Stimulated activated CD8-positive, alpha-beta memory T cell treated with anti-CD3 and anti-CD28 coated beads, Interleukin-12 subunit alpha, Interleukin-12 subunit beta, amount 100 ng/mL, for 1 hour (primary cell): ENCODE measurements around the gene NAV3.

Experiments
- DNase-seq: peaks from one replicate; pipeline ENCODE4 v3.0.0-alpha.2; 2020; ENCODE audit warnings: low read depth

The NAV3 gene

GRCh38 chr12:78119351-78119918 lies 288.7 kb downstream of the NAV3 start:
- no peak for DNase-seq

GRCh38 chr12:78120306-78120705 lies 289.6 kb downstream of the NAV3 start:
- DNase-seq = no peak

GRCh38 chr12:78120866-78121560 lies 290.3 kb downstream of the NAV3 start:
- DNase-seq = no peak

DNA sequence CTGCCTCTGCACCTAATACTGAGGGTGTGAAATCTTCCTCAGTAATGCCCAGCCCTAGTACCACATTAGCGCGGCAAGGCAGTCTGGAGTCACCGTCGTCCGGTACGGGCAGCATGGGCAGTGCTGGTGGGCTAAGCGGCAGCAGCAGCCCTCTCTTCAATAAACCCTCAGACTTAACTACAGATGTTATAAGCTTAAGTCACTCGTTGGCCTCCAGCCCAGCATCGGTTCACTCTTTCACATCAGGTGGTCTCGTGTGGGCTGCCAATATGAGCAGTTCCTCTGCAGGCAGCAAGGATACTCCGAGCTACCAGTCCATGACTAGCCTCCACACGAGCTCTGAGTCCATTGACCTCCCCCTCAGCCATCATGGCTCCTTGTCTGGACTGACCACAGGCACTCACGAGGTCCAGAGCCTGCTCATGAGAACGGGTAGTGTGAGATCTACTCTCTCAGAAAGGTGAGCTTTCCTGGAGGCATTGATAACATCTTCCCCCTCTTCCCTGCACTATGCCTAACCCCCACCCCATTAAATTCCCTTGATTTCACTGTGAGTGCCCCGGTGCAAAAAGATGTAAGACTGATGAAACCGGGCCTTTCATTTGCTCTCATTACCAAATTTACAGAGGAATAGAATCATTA lies 291.4 kb downstream of the NAV3 start:
- DNase-seq = no peak

DNA sequence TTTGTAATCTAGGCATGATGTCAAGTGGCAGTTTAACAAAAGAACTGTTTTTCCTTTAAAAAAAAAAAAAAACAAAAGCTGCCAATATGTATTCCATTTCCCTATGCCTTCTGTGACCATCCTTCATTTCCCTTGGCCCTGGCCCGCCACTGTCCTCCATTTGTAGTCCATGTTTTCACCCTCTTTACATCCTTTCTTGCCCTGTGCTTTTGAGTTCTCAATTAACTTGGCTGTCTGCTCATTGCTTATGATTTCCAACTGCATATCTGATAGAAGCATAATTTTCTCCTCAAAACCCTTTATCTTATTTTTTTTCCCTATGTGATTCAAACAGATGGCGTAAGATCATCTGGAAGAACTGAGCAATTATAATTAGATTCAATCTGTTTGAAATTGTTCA lies 297.5 kb downstream of the NAV3 start:
- no peak for DNase-seq

DNA sequence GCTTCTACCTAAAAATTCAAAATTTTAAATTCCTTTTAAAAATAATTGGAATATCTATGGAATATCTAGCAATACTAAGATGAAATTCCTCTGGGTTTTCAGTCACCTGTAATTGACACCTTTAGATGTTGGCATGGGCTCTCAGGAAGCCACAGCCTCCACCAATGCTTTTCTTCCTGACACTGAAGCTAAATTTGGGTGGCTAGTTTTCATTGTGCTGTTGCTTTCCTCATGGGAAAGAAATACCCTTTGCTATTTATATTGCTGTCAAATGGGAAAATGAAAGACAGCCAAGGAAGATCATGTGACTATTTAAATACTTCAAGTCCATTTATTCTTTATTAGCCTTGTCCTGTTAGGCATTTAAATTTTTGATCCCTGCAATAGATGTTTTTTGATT lies 313.0 kb downstream of the NAV3 start:
- no peak for DNase-seq

- DNase-seq = no peak
Measured at GRCh38 chr12:78145398-78145797, 314.7 kb downstream of the NAV3 start.

DNA sequence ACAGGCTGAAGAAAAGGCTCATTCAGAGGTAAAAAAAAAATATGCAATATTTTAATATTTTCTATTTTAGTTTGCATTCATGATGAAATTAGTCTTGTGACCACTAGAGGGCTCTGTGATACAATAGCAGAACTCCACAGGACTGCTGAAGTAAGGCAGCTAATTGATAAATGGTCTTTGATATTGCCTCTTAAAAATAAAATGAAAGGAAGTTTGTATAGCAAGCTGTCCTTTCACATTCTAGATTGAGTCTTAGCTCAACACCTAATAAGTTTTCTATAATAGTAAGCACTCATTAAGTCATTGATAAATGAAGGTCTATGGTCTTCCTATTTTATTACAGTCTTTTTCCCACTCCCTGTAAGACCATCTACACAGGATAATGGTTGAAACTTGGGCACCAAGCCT lies 315.7 kb downstream of the NAV3 start:
- no peak for DNase-seq

DNA sequence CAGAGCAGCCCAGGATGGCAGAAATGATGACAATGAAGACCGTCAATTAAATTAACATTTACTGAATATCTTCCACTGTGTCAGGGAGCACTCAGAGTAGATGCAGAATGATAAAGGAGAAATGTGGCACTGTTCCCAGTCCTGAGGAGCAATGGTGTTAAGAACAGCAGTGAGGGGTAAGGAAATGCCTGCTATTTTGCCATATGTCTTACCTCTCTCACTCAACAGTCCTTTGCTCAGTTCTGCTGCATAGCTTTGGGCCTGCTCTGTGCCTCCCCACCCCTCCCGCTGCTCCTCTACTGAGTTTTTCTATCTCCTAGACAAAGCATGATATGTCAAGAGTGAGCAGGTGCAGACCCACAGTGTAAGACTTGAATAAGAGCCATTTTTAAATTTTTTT lies 318.8 kb downstream of the NAV3 start:
- no peak for DNase-seq

GRCh38 chr12:78155546-78155945 lies 324.9 kb downstream of the NAV3 start:
- DNase-seq = no peak

DNA sequence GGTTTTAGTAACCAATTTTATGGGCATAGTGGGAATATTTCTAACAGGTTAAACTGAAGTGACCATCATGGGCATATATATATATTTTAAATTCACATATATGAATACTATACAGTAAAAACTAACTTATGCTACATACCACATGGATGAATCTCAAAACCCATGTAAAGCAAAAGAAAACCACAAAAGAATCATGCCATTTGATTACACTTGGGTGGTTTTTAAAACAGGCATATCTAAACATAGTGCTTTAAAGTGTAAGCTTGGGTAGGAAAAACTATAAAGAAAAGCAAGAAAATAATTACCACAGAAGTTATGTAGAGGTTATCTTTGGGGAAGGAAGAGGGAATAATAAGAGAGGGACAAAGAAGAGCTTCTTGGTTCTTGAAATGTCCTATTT lies 326.1 kb downstream of the NAV3 start:
- no peak for DNase-seq

DNA sequence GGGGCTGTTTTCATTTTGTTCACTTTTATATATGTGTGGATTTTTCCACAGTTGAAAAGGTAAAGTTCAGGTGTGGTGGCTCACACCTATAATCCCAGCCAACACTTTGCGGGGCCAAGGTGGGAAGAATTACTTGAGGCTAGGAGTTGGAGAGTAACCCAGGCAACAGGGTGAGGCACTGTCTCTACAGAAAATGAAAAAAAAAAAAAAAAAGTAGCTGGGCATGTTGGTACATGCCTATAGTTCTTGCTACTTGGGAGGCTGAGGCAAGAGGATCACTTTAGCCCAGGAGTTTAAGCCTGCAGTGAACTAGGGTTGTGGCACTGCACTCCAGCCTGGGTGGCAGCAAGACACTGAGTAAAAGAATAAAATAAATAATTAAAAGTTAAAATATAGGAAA lies 326.5 kb downstream of the NAV3 start:
- DNase-seq = no peak

DNA sequence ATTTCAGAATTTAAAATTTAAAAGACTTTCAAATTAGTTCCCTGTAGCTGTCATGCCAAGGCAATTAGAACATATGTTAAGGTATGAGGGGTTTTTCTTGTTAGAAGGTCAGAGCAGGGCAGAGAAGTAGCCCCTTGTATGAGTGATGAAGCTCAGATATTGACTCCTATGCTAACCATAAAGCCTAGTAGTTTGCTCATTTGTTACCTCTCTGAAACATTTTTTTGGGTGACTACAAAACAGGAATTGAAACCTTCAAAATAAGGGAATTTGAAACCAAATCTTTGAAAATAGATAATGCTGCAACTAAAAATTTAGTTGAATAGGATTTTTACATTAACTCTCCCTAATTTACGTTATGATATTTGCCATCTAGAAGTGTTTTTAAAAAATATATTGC lies 333.5 kb downstream of the NAV3 start:
- no peak for DNase-seq

GRCh38 chr12:78167510-78167909 lies 336.8 kb downstream of the NAV3 start:
- DNase-seq = no peak

- DNase-seq = no peak
Measured at GRCh38 chr12:78171061-78171460, 340.4 kb downstream of the NAV3 start.

GRCh38 chr12:78176643-78177042 lies 345.9 kb downstream of the NAV3 start:
- no peak for DNase-seq

DNA sequence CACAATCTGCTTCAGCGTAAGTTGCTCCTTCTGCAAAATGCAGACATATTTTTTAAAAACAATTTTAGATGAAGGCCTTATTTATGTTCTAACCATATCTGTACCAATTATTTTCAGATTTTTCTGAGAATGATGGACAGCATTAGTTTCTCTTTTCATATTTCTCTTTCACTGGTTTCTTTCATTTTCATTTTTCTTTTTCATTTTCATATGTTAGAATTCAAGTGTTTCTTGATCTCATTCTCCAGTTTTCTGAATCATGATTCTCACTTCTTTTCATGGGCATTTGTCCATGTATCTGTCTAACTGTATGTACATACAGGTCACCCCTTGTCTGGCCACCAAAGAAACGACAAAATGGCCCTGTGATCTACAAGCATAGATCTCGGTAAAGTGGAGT lies 346.6 kb downstream of the NAV3 start:
- no peak for DNase-seq

DNA sequence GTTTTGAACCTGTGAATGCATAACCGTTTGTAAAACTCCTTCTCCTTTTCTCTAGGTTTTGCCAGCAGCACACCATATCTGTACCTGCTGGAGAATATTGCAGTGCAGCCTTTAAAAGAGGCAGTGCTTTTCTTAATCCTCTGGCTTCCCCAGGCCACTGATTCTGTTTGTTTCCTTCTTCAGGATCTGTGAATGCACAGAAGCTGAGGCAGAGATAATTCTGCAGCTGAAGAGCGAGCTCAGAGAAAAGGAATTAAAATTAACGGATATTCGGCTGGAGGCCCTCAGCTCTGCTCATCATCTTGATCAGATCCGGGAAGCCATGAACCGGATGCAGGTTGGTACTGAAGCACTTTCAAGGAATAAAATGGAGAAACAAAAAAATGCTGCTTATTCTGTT lies 348.7 kb downstream of the NAV3 start:
- DNase-seq = no peak

- no peak for DNase-seq
Measured at GRCh38 chr12:78181544-78182162, 351.0 kb downstream of the NAV3 start.

DNA sequence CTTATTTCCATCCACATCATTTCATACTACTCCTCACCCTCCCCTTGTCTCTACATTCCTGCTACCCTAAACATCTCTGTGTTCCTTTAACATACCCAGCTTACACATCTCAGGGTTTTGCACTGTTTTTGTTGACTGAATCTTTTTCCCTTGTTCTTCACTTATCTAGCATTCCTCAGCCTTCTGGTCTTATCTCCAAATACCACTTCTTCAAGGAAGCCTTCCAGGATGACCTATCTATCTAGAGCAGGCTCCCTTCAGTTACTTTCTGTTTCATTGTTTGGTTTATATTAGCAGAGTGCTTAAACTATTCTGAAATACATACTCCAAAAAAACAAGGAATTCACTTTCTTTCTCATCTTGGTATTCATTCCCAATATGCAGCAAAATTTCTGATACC lies 353.1 kb downstream of the NAV3 start:
- no peak for DNase-seq

DNA sequence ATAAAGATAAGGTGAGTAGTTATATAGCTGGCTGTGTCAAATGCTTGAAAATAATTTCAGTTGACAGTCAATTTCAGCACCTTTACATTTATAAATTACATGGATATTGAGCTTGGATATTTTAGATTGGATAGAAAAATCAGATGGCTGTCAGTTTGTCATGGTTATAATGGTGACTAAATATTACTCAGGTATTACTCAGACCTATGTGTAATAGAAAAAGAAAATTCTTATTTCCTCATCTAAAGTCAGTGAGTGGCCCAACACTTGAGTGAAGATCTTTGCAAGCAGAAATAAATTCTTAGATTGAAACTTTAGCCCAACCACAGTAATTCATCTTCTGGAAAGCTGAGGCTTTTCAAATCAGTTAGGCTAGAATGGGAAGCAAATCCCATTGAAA lies 354.4 kb downstream of the NAV3 start:
- no peak for DNase-seq

- DNase-seq = no peak
Measured at GRCh38 chr12:78185651-78186050, 355.0 kb downstream of the NAV3 start.

DNA sequence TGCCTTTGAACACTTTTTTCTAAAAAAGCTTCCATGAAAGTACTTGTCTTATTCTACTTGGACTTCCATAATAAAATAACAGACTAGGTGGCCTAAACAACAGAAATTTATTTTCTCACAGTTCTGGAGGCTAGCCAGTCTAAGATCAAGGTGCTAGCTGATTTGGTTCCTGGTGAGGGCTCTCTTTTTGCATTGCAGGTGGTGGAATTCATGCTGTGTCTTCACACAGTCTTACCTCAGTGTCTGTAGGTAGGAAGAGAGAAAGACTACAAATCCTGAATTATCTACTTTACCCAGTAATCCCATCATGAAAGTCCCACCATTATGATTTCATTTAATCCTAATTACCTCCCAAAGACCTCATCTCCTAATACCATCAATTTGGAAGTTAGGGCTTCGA lies 356.0 kb downstream of the NAV3 start:
- no peak for DNase-seq
